ENCODE measurements around the gene ZNF439. TPM values are rescaled to one million over a fixed set of nuclear protein-coding genes. Genes with fewer than 3 reads are reported as not detected.

Gene ZNF439
- total and polyA plus RNA-seq, 10 of the 15 experiments (the other 5 are each of a cell fraction or from before 2014, with no cell fraction given) = 0.43 to 2.5 (median 1.2) TPM

DNA sequence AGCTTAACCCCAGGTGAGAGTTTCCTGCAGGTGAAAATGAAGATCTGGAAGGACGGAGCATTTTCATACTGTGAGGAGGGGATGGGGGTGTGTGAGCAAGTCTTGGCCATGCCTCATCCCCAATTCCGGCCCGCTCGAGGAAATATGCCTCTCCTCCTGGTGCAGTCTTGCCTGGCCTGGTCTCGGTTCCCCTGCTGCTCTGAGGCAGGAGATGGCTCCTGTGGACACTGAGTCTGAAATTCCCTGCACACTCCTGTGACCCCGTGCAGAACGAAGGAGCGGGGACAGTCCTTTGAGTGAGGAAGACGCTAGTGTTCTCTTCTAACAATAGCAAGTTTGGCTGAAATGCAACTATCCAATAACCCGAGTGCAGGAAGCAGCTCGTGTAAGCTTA, 329 bp upstream of the ZNF439 start:
- H3K4me1 ChIP-seq (ENCODE audit: control insufficient read depth, insufficient read depth, low read length) = 0 out of 2 replicates have a peak, but pooled peaks cover 3% of the 10 kb centered on the region
- CTCF ChIA-PET = interaction anchor here (1.6 kb wide), 1 partner anchor 50 kb away, joined by 3 read pairs; the partner anchor contains the start of gene ZNF491
- ATAC-seq (no peak), FAIRE-seq (no peak), DNase-seq (ENCODE audit: low read depth, low spot score) (no peak)
- no TSS peak for BruUV-seq (replicated peaks)
- H3K9ac ChIP-seq (ENCODE audit: control insufficient read depth, insufficient read depth, low read length) = no peak overlapping the region
- no peak overlapping the region for H3K27ac ChIP-seq (ENCODE audit: control insufficient read depth, insufficient read depth)
- H3K79me2 ChIP-seq (ENCODE audit: control insufficient read depth, insufficient read depth, low read length) = no peaks in the 10 kb centered on the region
- H3K36me3 ChIP-seq (ENCODE audit: control insufficient read depth in 2 of 2, insufficient read depth in 2 of 2, low read length in 1 of 2) = no peaks in the 10 kb centered on the region
- RAD21 ChIA-PET (ENCODE audit: unreplicated experiment) = no interaction called here
- peak overlapping the region; percentile 87 for H2AFZ ChIP-seq (ENCODE audit: control insufficient read depth, low read depth, low read length)
- WGBS (ENCODE audit: insufficient coverage, insufficient replicate concordance, low lambda C conversion rate, missing lambda C conversion rate) = 22% methylated on average over 11 of the region's 11 CpGs
- in situ Hi-C loops (cut with MboI) (no loop called here), intact Hi-C loops (cut with micrococcal nuclease; ENCODE audit: unreplicated experiment) (no loop called here)
- POLR2A ChIA-PET = no interaction called here
- TF ChIP-seq, protein P1, sequence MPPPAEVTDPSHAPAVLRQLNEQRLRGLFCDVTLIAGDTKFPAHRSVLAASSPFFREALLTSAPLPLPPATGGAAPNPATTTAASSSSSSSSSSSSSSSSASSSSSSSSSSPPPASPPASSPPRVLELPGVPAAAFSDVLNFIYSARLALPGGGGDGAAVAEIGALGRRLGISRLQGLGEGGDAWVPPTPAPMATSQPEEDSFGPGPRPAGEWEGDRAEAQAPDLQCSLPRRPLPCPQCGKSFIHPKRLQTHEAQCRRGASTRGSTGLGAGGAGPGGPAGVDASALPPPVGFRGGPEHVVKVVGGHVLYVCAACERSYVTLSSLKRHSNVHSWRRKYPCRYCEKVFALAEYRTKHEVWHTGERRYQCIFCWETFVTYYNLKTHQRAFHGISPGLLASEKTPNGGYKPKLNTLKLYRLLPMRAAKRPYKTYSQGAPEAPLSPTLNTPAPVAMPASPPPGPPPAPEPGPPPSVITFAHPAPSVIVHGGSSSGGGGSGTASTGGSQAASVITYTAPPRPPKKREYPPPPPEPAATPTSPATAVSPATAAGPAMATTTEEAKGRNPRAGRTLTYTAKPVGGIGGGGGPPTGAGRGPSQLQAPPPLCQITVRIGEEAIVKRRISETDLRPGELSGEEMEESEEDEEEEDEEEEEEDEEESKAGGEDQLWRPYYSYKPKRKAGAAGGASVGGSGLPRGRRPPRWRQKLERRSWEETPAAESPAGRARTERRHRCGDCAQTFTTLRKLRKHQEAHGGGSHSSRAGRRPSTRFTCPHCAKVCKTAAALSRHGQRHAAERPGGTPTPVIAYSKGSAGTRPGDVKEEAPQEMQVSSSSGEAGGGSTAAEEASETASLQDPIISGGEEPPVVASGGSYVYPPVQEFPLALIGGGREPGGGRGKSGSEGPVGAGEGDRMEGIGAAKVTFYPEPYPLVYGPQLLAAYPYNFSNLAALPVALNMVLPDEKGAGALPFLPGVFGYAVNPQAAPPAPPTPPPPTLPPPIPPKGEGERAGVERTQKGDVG (CRISPR knock-in tag; IDR thresholded peaks at IDR 0.05) = no peak
- TF ChIP-seq IRF4 (IDR thresholded peaks at IDR 0.05; ENCODE audit: low read depth, low read length) (no peak), MYC (IDR thresholded peaks at IDR 0.05; ENCODE audit: insufficient read depth, insufficient read length, insufficient replicate concordance, low read length, severe bottlenecking) (no peak), CBX3 (IDR thresholded peaks at IDR 0.05; ENCODE audit: borderline replicate concordance, low read depth) (no peak), YY1 (IDR thresholded peaks at IDR 0.05; ENCODE audit: low read depth, low read length) (no peak), RAD21 (IDR thresholded peaks at IDR 0.05; ENCODE audit: insufficient read depth, low read depth, low read length) (no peak), NR2C1 (IDR thresholded peaks at IDR 0.05) (no peak), IKZF2 (IDR thresholded peaks at IDR 0.05) (no peak), RFX5 (IDR thresholded peaks at IDR 0.05; ENCODE audit: low read depth, low read length) (no peak)
- TF ChIP-seq, protein P2, sequence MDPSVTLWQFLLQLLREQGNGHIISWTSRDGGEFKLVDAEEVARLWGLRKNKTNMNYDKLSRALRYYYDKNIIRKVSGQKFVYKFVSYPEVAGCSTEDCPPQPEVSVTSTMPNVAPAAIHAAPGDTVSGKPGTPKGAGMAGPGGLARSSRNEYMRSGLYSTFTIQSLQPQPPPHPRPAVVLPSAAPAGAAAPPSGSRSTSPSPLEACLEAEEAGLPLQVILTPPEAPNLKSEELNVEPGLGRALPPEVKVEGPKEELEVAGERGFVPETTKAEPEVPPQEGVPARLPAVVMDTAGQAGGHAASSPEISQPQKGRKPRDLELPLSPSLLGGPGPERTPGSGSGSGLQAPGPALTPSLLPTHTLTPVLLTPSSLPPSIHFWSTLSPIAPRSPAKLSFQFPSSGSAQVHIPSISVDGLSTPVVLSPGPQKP (IDR thresholded peaks at IDR 0.05; ENCODE audit: low read depth, low read length) = no peak
- no peaks in the 10 kb centered on the region for H4K20me1 ChIP-seq (ENCODE audit: control insufficient read depth, insufficient read depth)
- H3K9me3 ChIP-seq (replicated peaks; ENCODE audit: control insufficient read depth, insufficient read depth, low read length) = no peaks in the 10 kb centered on the region; the same call in 1 of the 3 replicates
- SMC1A ChIA-PET (ENCODE audit: uncharacterized antibody, unreplicated experiment) = no interaction called here
- peak overlapping the region; percentile 19 for H3K4me2 ChIP-seq (ENCODE audit: control insufficient read depth, insufficient read depth)
- H3K27me3 ChIP-seq (replicated peaks in 1 of 2; ENCODE audit: control insufficient read depth in 2 of 2, insufficient read depth in 2 of 2, low read length in 1 of 2) = no peaks in the 10 kb centered on the region
- peak overlapping the region; percentile 54; the same call in 1 of the 2 replicates for H3K4me3 ChIP-seq

Data from GM12878 (cell line).